CD14-positive monocyte (primary cell): ENCODE measurements around the gene VSTM4. TPM values are rescaled to one million over a fixed set of nuclear protein-coding genes. Genes with fewer than 3 reads are reported as not detected.

Experiments used
- DNase-seq, 3 donors: peaks; one replicate each; pipeline ENCODE4 v3.0.0-alpha.2; 2011 to 2022
- H2AFZ ChIP-seq: 2 replicates; pipeline ENCODE4 v1.6.0; 2012; ENCODE audit warnings: mild to moderate bottlenecking, low read depth, low read length, inconsistent platforms; ENCODE audit not compliant: insufficient read depth, poor library complexity, severe bottlenecking
- H3K27ac ChIP-seq, 2 donors: 1 replicate in 1 of 2; 2 replicates in 1 of 2; pipeline ENCODE4 v1.5.1; 2012 to 2013; ENCODE audit warnings: low read length in 2 of 2, control low read depth in 1 of 2, inconsistent platforms in 1 of 2, low read depth in 1 of 2, mild to moderate bottlenecking in 1 of 2
- H3K27me3 ChIP-seq, 2 donors: one replicate each; pipeline versions ENCODE4 v1.6.0 to v1.6.1; 2011 to 2013; ENCODE audit warnings: low read length in 2 of 2; ENCODE audit not compliant: control insufficient read depth in 2 of 2, insufficient read depth in 2 of 2
- H3K36me3 ChIP-seq, 2 donors: replicated peaks in 1 of 2; 1 replicate in 1 of 2; 2 replicates in 1 of 2; pipeline versions ENCODE4 v1.5.1 to v1.6.1; 2012 to 2013; ENCODE audit warnings: low read length in 2 of 2, control low read depth in 1 of 2, inconsistent platforms in 1 of 2, mild to moderate bottlenecking in 1 of 2; ENCODE audit not compliant: insufficient read depth in 2 of 2, control insufficient read depth in 1 of 2
- H3K4me1 ChIP-seq, 2 donors: 1 replicate in 1 of 2; 2 replicates in 1 of 2; pipeline versions ENCODE4 v1.5.1 to v1.6.1; 2012 to 2013; ENCODE audit warnings: low read length in 2 of 2, control low read depth in 1 of 2, inconsistent platforms in 1 of 2, mild to moderate bottlenecking in 1 of 2, moderate library complexity in 1 of 2; ENCODE audit not compliant: insufficient read depth in 2 of 2, control insufficient read depth in 1 of 2
- H3K4me2 ChIP-seq: replicated peaks from 2 replicates; pipeline ENCODE3; 2012; ENCODE audit warnings: low read length, moderate library complexity, mild to moderate bottlenecking; ENCODE audit not compliant: poor library complexity, severe bottlenecking; ENCODE audit errors: extremely low read depth
- H3K4me3 ChIP-seq, 3 experiments: fragments of 200-600 bp in 1 of 3; sonication (generic) in 1 of 3; replicated peaks in 1 of 3; 1 replicate in 2 of 3; 2 replicates in 1 of 3; pipeline ENCODE4 v1.5.1; 2011 to 2013; ENCODE audit warnings: low read length in 3 of 3, mild to moderate bottlenecking in 3 of 3, control low read depth in 2 of 3, low read depth in 2 of 3, inconsistent platforms in 1 of 3, moderate library complexity in 1 of 3
- H3K79me2 ChIP-seq: 2 replicates; pipeline ENCODE4 v1.6.0; 2012; ENCODE audit warnings: mild to moderate bottlenecking, control low read depth, inconsistent platforms, low read length, moderate library complexity; ENCODE audit not compliant: insufficient read depth
- H3K9ac ChIP-seq: 2 replicates; pipeline ENCODE4 v1.6.0; 2017; ENCODE audit warnings: low read length, mild to moderate bottlenecking; ENCODE audit not compliant: insufficient read depth, poor library complexity, severe bottlenecking
- H3K9me3 ChIP-seq, 2 donors: replicated peaks in 1 of 2; 1 replicate in 1 of 2; 2 replicates in 1 of 2; pipeline versions ENCODE4 v1.5.1 to v1.6.1; 2012 to 2013; ENCODE audit warnings: low read length in 2 of 2, control low read depth in 1 of 2; ENCODE audit not compliant: control insufficient read depth in 1 of 2, insufficient read depth in 1 of 2
- H4K20me1 ChIP-seq: 2 replicates; pipeline ENCODE4 v1.6.0; 2012; ENCODE audit warnings: mild to moderate bottlenecking, low read length, control low read depth, moderate library complexity; ENCODE audit not compliant: insufficient read depth
- H3K27ac Mint-ChIP-seq, 7 donors: one replicate each; pipeline ENCODE4 v1.8.0; 2020; ENCODE audit warnings: mild to moderate bottlenecking in 7 of 7, mixed read lengths in 7 of 7, moderate library complexity in 6 of 7, inconsistent platforms in 2 of 7
- H3K27me3 Mint-ChIP-seq, 3 donors: one replicate each; pipeline ENCODE4 v1.8.0; 2021 to 2022; ENCODE audit warnings: low read depth in 3 of 3, mild to moderate bottlenecking in 3 of 3, mixed read lengths in 3 of 3, moderate library complexity in 3 of 3, inconsistent platforms in 1 of 3
- H3K36me3 Mint-ChIP-seq, 2 donors: one replicate each; pipeline ENCODE4 v1.8.0; 2020; ENCODE audit warnings: mixed read lengths in 2 of 2, inconsistent platforms in 1 of 2, mild to moderate bottlenecking in 1 of 2
- H3K4me1 Mint-ChIP-seq: one replicate; pipeline ENCODE4 v1.8.0; 2020; ENCODE audit warnings: mild to moderate bottlenecking, mixed read lengths
- H3K4me3 Mint-ChIP-seq, 2 donors: one replicate each; pipeline ENCODE4 v1.8.0; 2020; ENCODE audit warnings: mild to moderate bottlenecking in 2 of 2, mixed read lengths in 2 of 2, moderate library complexity in 1 of 2
- H3K9me3 Mint-ChIP-seq, 7 donors: one replicate each; pipeline ENCODE4 v1.8.0; 2020 to 2022; ENCODE audit warnings: mixed read lengths in 7 of 7, mild to moderate bottlenecking in 6 of 7, moderate library complexity in 6 of 7, inconsistent platforms in 2 of 7
- WGBS: methylation state at CpG from one replicate; pipeline ENCODE4 v1.1.5; 2013; ENCODE audit warnings: missing lambda C conversion rate; ENCODE audit not compliant: insufficient coverage; 5-methylcytosine and 5-hydroxymethylcytosine counted together
- intact Hi-C, 2 donors: fragments of 100-400 bp; cut with micrococcal nuclease; formaldehyde crosslinking; loops; one replicate each; pipeline versions ENCODE4 v1.15.0 to v1.15.1; 2023
- polyA plus RNA-seq, 3 donors: library from polyadenylated mRNA; depleted of rRNA in 1 of 3; unstranded in 2 of 3; stranded (reverse) in 1 of 3; fragments of 300-500 nt in 2 of 3; fragments of >200 nt in 1 of 3; fragmentation: Illumina TruSeq in 2 of 3; gene quantifications; 1 replicate in 2 of 3; 2 replicates in 1 of 3; pipeline ENCODE4 v1.2.3, GENCODE V29; 2012 to 2021
- TF ChIP-seq, protein P1 (sequence below): fragments of 200-600 bp; IDR thresholded peaks from one replicate; pipeline ENCODE4 v1.8.0; 2022; ENCODE audit warnings: antibody characterized with exemption, mild to moderate bottlenecking

Gene VSTM4
- polyA plus RNA-seq, 3 donors: not detected

DNA sequence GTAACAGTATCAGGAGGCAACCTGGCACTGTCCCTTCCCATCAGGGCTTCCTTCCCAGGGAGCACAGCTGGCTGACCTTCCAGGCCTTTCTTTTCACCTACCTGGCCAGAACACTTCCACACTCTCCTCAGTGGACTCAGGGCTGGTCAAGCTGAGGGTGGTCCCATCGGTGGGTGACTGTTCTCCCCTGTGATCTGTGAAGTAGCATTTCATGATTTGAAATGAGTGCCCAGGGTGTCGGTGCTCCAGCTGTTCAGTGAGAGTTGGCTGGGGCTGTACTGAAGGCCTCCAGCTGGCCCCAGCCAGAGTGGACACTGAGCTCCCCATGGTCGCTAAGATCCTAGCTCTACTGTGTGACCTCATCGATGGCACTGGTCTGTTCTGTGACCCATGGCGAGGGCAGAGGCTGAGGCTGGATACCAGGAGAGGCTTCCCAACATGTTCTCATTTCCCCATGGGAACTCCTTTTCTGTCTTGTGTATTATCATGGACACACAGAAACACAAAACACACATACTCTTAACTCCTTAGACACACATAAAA is 18.5 kb upstream of the VSTM4 start, which contains the start of gene FAM170B:
FAM170B (minus strand) TSS at position 316 of the 543 bp plus-strand sequence; CDS start at position 213, 103 bp downstream.
- Histone ChIP-seq H3K9me3 (no peaks in the 10 kb centered on the region), H3K4me3 (no peak within 1 kb of the TSS), H3K79me2 (no peaks in the 10 kb centered on the region), H2AFZ (no peak within 1 kb of the TSS), H4K20me1 (no peaks in the 10 kb centered on the region), H3K4me2 (no peak within 1 kb of the TSS), H3K9ac (no peak within 1 kb of the TSS), H3K4me1 (peaks cover 7 to 11% of the 10 kb centered on the region in 2 donors), H3K27me3 (no peaks in the 10 kb centered on the region), H3K36me3 (no peaks in the 10 kb centered on the region), H3K27ac (no peak within 1 kb of the TSS)
- no peak for DNase-seq
- peaks cover 23% of the 10 kb centered on the region for H3K4me1 Mint-ChIP-seq
- no peaks in the 10 kb centered on the region for H3K36me3 Mint-ChIP-seq
- H3K27ac Mint-ChIP-seq: peak within 1 kb of the TSS in 1 of 7 donors; percentile 42
- peaks cover 2 to 5% (median 4%) of the 10 kb centered on the region in 3 donors for H3K27me3 Mint-ChIP-seq
- intact Hi-C loops: no loop called here
- H3K9me3 Mint-ChIP-seq: peaks cover 0 to 4% (median 0%) of the 10 kb centered on the region in 7 donors
- no peak within 1 kb of the TSS for H3K4me3 Mint-ChIP-seq
- 98% methylated on average over 4 of the region's 5 CpGs for WGBS
- TF ChIP-seq, protein P1, sequence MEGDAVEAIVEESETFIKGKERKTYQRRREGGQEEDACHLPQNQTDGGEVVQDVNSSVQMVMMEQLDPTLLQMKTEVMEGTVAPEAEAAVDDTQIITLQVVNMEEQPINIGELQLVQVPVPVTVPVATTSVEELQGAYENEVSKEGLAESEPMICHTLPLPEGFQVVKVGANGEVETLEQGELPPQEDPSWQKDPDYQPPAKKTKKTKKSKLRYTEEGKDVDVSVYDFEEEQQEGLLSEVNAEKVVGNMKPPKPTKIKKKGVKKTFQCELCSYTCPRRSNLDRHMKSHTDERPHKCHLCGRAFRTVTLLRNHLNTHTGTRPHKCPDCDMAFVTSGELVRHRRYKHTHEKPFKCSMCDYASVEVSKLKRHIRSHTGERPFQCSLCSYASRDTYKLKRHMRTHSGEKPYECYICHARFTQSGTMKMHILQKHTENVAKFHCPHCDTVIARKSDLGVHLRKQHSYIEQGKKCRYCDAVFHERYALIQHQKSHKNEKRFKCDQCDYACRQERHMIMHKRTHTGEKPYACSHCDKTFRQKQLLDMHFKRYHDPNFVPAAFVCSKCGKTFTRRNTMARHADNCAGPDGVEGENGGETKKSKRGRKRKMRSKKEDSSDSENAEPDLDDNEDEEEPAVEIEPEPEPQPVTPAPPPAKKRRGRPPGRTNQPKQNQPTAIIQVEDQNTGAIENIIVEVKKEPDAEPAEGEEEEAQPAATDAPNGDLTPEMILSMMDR: no peak

DNA sequence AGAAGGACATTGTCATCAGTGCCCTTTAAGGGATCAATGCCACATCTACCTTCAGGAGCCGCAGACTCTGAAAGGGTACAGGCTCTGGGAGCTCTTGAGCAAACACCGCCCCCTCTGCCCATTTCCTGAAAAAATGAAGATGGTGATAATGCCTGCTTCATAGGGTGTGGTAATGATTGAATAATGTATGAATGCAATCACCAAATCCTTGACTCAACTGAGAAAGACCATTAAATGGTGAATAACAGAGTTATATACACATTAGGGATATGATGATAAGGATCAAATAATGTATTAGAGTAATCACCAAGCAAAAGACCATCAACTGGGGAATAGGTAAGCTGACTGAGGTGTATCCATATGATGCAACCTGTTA is 17.0 kb upstream of the VSTM4 start:
- intact Hi-C loops: no loop called here
- TF ChIP-seq, protein P1: no peak
- Mint-ChIP-seq H3K27ac (no peak overlapping the region), H3K9me3 (peaks cover 0 to 4% (median 0%) of the 10 kb centered on the region in 7 donors), H3K4me1 (peaks cover 20% of the 10 kb centered on the region), H3K36me3 (no peaks in the 10 kb centered on the region), H3K4me3 (no peak overlapping the region), H3K27me3 (peaks cover 2 to 5% (median 5%) of the 10 kb centered on the region in 3 donors)
- no peak overlapping the region for H3K9ac ChIP-seq
- H3K36me3 ChIP-seq: no peaks in the 10 kb centered on the region
- peaks cover 5 to 8% of the 10 kb centered on the region in 2 donors for H3K4me1 ChIP-seq
- no peak overlapping the region for H3K4me3 ChIP-seq
- no peak overlapping the region for H3K27ac ChIP-seq
- no peak overlapping the region for H2AFZ ChIP-seq
- no peak for DNase-seq
- no peaks in the 10 kb centered on the region for H3K79me2 ChIP-seq
- H3K4me2 ChIP-seq: no peak overlapping the region
- no peaks in the 10 kb centered on the region for H3K9me3 ChIP-seq
- no peaks in the 10 kb centered on the region for H3K27me3 ChIP-seq
- WGBS: no CpG with 5 or more reads among the region's 2 CpGs
- no peaks in the 10 kb centered on the region for H4K20me1 ChIP-seq
